Stimulated activated CD8-positive, alpha-beta memory T cell treated with anti-CD3 and anti-CD28 coated beads, Interleukin-7, amount 100 ng/mL, for 4 hours (primary cell): ENCODE measurements around the gene XAGE1B.
"Not testable (repeated sequence)": the region's sequence is repeated elsewhere in the genome, so short reads cannot be mapped to it uniquely, and the experiment has no call there.

ENCODE experiments used
- DNase-seq, 2 donors: peaks; one replicate each; pipeline ENCODE4 v3.0.0-alpha.2; 2020; ENCODE audit warnings: low read depth in 2 of 2

The XAGE1B gene

GRCh38 chrX:52516987-52517325, at the start of gene XAGE1B:
TSS of gene XAGE1B (minus strand) at chrX:52517063. CDS start at chrX:52515527, 1,536 bp downstream.
- not testable (repeated sequence) for DNase-seq

GRCh38 chrX:52563105-52563504, 46.2 kb upstream of the XAGE1B start:
- no peak for DNase-seq

GRCh38 chrX:52558140-52558539, 41.3 kb upstream of the XAGE1B start:
- no peak for DNase-seq

- DNase-seq, result no peak
These were observed 39.9 kb upstream of the XAGE1B start for GRCh38 chrX:52556741-52557140.

GRCh38 chrX:52553995-52554642, 37.3 kb upstream of the XAGE1B start:
- no peak for DNase-seq

GRCh38 chrX:52548769-52549168, 31.9 kb upstream of the XAGE1B start:
- DNase-seq, result not testable (repeated sequence)

GRCh38 chrX:52544147-52544840, 27.4 kb upstream of the XAGE1B start:
- DNase-seq, result no peak

- no peak for DNase-seq
These were observed 25.4 kb upstream of the XAGE1B start for GRCh38 chrX:52542311-52542710.

GRCh38 chrX:52541051-52541450, 24.2 kb upstream of the XAGE1B start:
- DNase-seq, result not testable (repeated sequence)

GRCh38 chrX:52516110-52516986, 515 bp downstream of the XAGE1B start:
- DNase-seq, result not testable (repeated sequence)

- not testable (repeated sequence) for DNase-seq
These were observed 5.7 kb downstream of the XAGE1B start for GRCh38 chrX:52511126-52511525.

- DNase-seq, result no peak
These were observed 6.9 kb downstream of the XAGE1B start for GRCh38 chrX:52509916-52510315.

- DNase-seq, result no peak
These were observed 9.5 kb downstream of the XAGE1B start for GRCh38 chrX:52507331-52507730.

GRCh38 chrX:52504551-52504950, 12.3 kb downstream of the XAGE1B start:
- no peak for DNase-seq

GRCh38 chrX:52501362-52501761, 15.5 kb downstream of the XAGE1B start:
- not testable (repeated sequence) for DNase-seq

- DNase-seq, result not testable (repeated sequence)
These were observed 20.5 kb downstream of the XAGE1B start for GRCh38 chrX:52496419-52496772.

- not testable (repeated sequence) for DNase-seq
These were observed 21.1 kb downstream of the XAGE1B start, which contains the start of gene XAGE1A for GRCh38 chrX:52495545-52496418. TSS of gene XAGE1A (plus strand) at chrX:52495808. CDS start at chrX:52497362, 1,554 bp downstream.

GRCh38 chrX:52471301-52471700, 45.6 kb downstream of the XAGE1B start:
- not testable (repeated sequence) for DNase-seq
